ENCODE data around the gene GHRH.

Gene GHRH

DNA sequence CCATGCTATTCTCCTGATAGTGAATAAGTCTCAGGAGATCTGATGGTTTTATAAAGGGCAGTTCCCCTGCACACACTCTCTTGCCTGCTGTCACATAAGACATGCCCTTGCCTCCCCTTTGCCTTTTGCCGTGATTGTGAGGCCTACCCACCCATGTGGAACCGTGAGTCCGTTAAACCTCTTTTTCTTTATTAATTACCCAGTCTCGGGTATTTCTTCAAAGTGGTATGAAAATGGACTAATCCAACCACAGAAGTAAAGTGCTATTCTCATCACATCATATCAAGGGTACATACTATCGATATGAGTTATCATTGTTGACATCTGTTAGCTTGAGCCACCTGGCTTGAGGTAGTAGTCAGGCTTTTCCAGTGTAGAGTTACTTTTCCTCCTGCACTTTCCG lies 30.1 kb upstream of the GHRH start:
- in situ Hi-C loops (cut with MboI; ENCODE audit: low sequenced_read_pairs) = no loop called here

DNA sequence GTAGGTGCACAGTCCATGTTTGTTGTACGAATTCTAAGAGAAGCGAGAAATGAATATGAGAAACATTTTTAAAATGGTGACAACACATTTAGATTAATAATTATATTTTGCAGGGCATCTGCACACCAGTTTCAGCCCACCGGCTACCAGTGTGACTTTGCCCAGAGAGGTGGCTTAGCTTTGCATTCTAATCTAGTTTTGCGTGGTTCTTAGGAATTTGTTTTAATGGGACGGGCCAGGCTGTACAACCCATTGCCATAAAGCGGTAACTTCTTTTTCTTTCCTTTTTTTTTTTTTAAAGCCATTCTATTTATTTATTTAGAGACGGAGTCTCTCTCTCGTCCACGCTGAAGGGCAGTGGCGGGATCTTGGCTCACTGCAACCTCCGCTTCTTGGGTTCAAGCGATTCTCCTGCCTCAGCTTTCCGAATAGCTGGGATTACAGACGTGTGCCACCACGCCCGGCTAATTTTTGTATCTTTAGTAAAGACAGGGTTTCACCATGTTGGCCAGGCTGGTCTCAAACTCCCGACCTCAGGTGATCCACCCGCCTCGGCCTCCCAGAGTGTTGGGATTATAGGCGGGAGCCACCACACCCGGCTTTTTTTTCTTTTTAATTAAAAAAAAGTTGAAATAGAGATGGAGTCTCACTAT lies 28.7 kb upstream of the GHRH start:
- in situ Hi-C loops (cut with MboI; ENCODE audit: low sequenced_read_pairs) = no loop called here

DNA sequence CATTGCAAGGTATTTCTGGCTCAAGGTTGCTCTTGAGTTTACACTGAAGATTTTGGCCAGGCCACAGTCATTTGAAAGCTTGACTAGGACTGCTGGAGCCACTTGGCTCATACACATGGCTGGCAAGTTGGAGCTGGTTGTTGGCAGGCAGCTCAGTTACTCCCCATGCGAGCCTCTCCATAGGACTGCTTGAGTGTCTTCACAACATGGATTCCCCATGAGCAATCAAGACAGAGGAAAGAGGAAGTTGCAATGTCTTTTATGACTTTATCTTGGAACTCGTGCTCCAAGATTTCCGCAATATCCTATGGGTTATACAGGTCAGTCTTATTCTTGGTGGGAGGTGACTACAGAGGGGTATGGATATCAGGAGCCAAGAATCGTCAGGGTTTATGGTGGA lies 26.5 kb upstream of the GHRH start:
- in situ Hi-C loops (cut with MboI; ENCODE audit: low sequenced_read_pairs) = no loop called here

DNA sequence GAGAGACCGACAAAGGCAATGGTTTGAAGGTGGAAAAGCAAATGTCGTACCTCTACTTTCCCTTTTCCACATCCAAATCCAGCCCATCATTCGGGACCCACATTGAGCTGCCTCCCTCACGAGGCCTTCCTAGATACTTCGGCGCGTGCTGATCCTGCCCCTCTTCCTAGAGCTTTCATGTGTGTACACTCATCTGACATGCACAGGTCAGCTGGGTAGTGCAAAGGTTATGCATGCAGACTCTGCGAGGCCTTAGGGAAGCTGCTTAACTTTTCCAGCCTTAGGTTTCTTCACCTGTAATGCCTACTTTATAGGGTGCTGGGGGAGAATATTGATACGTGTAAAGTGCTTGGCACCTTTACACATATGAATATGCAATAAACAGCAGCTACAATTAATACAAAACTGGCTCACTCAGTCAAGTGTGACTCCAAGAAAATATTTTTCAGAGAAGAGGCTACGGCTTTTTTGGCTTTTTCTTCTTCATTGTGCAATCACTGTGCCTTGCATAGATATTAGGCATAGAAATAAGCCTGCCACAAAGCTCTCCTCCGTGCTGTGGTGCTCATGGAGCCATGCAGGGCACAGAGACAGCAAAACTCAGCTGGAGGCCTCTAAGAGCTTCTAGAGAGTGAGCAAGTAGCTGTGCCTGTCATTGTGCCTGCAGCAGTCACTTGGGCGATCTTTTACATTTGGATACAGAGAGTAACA lies 24.2 kb upstream of the GHRH start:
- in situ Hi-C loops (cut with MboI; ENCODE audit: low sequenced_read_pairs) = no loop called here

DNA sequence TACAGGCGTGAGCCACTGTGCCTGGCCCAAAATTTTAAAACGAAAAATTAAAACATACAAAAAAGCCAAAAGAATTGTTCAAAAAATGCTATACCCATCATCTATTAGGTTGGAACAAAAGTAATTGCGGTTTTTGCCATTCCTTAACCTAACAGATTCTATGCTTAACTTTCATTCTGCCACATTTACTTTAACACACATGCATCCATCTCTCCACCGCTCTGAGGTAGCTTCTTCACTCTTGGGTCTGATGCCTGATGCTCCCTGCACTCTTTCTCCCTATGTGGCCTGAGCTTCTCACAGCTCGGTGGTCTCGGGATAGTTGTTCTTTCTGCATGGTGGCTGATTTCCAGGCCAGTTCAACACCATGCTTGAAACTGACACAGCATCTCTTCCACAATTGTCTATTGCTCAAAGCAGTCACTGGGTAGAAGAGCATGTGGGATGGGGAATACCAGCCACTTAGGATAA lies 23.1 kb upstream of the GHRH start:
- in situ Hi-C loops (cut with MboI; ENCODE audit: low sequenced_read_pairs) = no loop called here

DNA sequence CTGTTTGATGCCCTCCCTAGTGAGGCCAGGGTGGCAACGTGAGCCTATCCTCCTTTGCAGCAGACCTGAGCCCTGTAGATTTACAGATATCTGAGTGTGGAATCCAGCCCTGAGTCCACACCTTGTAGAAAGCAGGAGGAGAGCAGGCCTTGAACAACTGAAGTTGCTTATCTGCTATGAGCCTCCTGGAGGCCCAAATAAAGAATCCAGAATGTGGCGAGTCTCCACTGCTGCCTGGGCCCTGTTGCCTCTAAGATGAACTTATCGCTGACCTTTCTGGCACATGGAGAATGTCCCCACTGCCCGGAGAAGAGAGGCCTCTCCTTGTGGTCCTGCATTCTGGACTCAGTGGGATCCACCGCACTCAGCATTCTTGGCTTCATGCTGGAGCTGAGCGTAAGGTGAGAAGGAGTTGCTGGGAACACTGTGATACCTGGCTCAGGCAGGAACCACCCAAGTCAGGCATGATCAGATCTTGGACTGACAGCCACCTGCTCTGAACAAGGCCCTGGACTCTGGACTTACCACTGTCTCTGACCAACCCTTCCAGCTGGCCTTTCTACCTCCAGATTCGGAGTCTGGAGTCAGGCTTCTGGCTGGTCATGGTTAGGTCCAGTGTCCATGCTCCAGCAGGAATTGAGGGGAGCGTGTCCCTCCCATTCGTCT lies 22.0 kb upstream of the GHRH start:
- in situ Hi-C loops (cut with MboI; ENCODE audit: low sequenced_read_pairs) = no loop called here

DNA sequence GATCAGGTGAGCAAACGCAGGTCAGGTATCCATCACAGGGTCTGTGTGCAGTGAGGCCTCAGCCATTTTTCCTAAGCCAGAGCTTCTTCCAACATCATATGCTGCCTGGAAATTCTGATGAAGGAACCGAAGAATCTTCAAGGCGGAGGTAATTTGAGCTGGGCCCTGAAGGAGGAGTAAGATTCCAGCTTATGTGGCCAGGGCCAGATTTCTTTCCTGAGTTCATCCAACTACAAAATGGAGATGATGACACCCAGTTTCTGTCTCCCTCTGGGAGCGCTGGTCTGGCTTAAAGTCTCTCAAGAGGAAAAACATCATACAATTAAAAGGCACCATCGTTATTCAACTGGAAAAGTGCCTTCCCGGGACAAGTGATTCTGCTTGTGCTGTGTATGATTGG lies 20.9 kb upstream of the GHRH start:
- in situ Hi-C loops (cut with MboI; ENCODE audit: low sequenced_read_pairs) = no loop called here

DNA sequence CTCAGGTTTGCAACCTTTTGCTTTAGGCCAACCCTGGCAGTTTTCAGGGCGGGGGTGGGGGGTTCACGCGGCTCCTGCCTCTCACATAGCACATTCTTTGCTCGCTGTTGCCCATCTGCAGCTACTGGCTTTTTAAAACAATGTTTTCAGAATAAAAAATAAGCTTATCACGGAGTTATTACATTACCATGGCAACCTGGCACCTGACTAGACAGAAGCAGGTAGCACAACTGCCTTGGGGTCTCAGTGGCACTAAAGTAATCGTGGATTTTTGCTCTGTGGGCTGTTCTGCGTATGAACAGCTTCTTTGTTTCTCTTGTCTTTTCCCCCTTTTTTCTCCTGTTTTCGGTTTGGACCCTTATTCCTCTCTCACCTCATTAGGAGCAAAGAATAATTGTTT lies 18.8 kb upstream of the GHRH start:
- in situ Hi-C loops (cut with MboI; ENCODE audit: low sequenced_read_pairs) = no loop called here

DNA sequence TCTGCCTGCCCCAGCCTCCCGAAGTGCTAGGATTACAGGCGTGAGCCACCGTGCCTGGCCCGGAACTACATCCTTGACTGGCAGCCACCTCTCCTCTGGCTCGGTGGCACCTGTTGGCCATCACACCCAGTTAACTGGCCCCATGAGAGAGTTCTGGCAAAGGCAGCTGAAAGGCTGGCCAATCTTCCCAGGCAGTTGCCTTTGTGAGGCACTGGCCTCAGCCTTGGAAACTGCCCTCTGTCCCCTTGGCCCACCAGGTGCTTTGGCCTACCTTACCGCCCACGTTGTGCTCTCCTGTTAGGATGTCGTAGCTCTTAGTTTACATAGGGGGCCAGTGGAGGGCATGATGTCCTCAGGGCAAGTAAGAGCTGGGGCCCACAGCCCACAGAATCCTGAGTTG lies 18.2 kb upstream of the GHRH start:
- in situ Hi-C loops (cut with MboI; ENCODE audit: low sequenced_read_pairs) = loop anchor here (10.0 kb wide), 1 partner anchor 105 kb away; no protein-coding TSS in a partner anchor

DNA sequence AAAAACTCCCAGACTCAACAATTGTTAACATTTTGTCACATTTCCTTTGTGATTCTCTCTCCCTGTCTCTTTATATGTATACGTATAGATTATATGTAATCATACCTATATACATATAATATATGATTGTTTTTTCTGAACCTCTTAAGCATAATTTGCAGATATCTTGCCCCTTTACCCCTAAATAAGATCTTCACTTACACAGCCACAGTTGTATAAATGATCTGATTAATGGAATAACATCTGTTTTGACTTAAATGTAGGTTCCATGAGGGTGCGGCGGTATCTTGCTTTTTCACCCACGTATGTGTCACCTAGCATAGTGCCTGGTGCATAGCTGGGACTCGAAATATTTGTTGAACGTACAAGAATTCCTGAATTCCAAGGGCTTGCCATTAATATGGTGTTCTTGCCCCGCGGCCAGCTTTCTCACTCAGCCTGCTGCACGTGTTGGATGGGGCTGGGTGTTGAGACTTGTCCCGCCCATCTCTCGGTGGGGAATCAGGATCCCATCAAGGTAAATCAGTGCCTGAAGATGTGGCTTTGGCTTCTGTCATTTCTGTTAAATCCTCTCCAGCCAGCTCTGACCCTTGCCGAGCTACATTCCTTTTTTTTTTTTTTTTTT lies 17.5 kb upstream of the GHRH start:
- in situ Hi-C loops (cut with MboI; ENCODE audit: low sequenced_read_pairs) = loop anchor here (10.0 kb wide), 1 partner anchor 106 kb away; no protein-coding TSS in a partner anchor

DNA sequence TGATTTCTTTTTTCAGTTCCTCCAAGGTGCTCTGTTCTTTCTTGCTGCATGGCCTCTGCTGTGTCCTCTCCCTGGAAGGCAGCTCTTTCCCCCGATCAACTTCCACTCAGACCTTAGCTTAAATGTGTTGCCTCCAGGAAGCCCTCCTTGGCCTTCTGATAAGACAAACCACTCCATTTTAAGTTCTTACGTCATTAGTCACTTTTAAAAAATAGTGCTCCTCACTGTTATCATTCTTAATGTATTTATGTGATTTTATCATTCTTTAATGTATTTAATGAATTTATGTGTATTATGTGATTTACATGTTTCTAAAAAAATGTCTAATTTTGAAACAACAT lies 15.6 kb upstream of the GHRH start:
- in situ Hi-C loops (cut with MboI; ENCODE audit: low sequenced_read_pairs) = loop anchor here (10.0 kb wide), 1 partner anchor 108 kb away; no protein-coding TSS in a partner anchor

DNA sequence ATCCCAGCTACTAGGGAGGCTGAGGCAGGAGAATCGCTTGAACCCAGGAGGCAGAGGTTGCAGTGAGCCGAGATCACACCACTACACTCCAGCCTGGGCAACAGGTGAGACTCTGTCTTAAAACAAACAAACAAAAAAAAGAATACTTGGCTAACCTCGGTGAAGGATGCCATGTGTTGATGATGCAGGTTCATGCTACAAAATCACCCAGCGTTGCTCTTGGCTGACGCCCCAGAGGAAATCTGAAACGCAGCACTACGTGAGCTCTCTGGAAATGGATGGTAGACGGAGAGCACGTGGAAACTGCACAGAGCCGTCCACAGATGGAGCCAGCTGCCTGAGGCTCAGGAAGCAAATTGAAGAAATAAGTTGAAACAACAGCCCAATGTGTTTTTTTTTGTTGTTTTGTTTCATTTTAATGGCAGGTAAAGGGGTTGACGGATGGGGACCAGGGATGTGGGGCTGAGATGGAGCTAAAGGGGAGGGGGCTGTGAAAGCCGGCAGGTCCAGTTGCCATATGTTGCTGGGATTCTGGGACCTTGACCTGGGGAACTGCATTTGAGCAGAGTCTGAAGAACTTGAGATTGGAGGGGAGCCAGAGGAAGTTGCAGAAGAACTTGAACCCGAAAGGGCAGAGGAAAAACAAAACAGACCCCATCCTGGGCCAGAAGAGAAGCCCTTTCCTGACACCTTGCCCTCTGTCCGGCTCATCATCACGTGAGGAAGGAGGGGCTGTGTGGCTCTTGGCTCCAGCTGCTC lies 15.1 kb upstream of the GHRH start:
- in situ Hi-C loops (cut with MboI; ENCODE audit: low sequenced_read_pairs) = loop anchor here (10.0 kb wide), 1 partner anchor 108 kb away; no protein-coding TSS in a partner anchor

DNA sequence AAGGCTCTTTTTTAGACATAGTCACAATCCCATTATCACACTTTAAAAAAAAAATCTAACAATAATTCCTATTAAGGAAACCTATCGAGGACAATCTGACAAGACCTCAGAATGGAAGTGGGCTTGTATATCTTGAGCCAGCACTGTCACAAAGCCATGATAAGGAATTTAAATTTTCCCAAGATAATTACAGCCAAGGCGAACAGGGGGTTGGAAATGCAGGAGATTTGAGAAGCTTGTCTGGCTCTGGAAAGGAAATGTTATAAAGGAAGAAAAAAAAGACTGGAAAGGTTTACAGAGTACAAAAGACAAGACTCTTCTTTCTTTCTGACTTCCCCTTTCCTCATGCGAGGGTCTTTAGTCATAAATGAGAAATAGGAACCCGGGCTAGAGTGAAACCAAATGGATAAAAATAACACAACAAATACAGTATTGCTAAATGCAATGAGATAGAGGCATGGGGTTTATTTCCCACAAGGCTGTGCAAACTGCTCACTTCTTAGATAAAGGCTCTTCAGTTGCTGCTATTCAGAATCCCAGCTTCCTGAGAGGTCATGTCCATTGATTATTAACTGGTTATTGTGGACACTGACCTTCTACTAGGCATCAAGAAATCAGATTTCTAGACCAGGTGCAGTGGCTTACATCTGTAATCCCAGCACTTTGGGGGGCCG lies 13.4 kb upstream of the GHRH start:
- in situ Hi-C loops (cut with MboI; ENCODE audit: low sequenced_read_pairs) = loop anchor here (10.0 kb wide), 1 partner anchor 110 kb away; no protein-coding TSS in a partner anchor

DNA sequence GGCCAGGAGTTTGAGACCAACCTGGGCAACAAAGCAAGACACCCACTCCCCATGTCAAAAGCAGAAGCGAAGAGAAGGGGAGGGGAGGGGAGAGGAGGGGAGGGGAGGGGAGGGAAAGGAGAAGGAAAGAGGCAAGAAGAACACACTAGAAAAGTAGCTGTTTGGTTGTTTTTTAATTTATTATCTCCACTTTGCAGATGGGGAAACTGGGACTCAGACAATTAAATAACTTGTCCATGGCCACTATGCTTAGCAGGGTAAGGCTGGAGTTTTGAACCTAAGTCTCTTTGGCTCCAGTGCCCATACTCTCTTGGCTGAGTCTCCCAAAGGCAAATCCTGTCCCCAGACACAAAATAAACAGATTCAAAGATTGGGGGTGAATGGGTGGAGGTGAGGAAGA lies 12.4 kb upstream of the GHRH start:
- in situ Hi-C loops (cut with MboI; ENCODE audit: low sequenced_read_pairs) = loop anchor here (10.0 kb wide), 1 partner anchor 111 kb away; no protein-coding TSS in a partner anchor

DNA sequence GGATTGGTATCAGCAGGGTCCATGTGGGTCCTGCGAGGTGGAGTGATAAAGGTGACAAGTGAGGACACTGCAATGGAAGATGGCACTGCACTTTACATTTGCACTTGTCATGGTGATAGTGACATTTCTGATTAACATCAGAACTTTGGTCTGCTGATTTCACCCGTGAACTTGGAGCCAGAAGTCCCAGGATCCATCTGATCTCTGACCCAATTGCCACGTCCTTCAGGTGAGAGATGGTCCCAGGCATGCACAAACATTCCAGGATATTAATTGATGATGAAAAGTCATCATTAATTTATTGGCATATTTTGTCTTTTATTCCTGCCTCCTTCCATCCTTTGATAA lies 9.8 kb upstream of the GHRH start:
- in situ Hi-C loops (cut with MboI; ENCODE audit: low sequenced_read_pairs) = loop anchor here (10.0 kb wide), 1 partner anchor 113 kb away; no protein-coding TSS in a partner anchor

DNA sequence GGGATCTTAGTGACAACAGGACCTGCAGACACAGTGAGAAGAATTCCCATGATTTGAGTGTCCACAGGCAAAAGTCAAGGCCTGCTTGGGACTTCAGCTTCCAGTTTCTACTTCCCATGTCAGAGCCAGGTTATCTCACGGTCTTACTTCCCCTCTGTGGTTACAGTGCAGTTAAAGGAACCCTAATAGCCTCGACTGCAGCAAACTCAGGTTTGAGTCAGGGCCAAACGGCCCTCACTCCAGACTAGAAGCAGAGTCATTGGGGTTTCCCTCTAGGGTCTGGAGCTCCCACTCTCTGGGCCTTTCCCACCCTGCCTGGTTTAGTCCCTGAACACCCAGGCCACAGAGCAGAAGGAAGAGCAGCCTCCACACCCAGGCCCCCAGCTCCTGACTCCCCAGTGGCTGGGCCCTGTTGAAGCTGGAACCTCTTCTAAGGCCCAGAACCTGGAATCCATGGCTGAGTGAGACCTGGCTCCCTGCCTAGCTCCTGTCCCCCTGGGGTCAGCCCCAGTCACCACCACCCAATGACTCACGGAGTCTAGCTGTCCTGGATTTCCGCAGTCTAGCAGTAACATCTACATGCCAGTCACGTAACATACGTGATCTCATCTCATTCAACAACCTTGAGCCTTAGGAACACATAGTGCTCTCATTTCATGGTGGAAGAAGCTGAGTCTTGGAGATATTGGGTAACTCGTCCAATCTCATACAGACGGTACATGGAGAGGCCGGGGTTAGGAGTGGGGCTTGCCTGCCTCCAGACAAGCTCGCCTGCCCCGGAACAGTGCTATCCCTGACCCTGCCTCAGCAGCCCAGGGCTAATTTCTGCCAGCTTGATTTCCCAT lies 9.2 kb upstream of the GHRH start:
- in situ Hi-C loops (cut with MboI; ENCODE audit: low sequenced_read_pairs) = loop anchor here (10.0 kb wide), 1 partner anchor 114 kb away; no protein-coding TSS in a partner anchor

DNA sequence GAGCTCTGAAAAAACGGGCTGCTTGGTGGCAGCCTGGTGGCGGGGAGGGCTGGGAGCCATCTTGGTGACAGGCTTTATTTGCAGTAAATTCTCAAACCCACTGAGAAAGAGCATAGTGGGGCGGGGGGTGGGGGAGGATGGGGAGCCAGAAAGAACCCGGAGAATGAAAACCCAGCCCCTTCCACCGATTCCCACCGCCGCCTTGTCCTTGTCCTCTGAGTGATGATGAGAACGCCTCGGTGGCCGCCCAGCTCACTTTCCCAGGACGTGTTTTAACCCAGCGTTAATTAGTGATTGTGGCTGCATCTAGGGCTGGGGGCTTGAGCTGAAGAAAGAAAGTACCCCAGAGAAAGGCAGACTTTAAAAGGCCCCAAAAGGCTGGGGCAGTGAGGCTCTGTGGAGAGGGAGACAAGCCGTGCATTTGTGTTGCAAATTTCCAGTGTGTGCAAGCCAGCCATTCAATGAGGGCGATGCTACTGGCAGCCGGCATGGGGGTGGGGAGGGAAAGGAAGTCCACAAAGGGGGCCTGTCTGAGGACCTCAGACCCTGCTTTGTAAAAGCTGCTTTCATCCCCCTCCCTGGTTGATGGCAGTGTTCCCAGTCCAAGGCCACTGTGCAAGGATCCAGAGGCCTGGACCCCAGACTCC lies 6.2 kb upstream of the GHRH start:
- in situ Hi-C loops (cut with MboI; ENCODE audit: low sequenced_read_pairs) = loop anchor here (10.0 kb wide), 1 partner anchor 257 kb away; the partner anchor contains the start of genes BLCAP and NNAT

DNA sequence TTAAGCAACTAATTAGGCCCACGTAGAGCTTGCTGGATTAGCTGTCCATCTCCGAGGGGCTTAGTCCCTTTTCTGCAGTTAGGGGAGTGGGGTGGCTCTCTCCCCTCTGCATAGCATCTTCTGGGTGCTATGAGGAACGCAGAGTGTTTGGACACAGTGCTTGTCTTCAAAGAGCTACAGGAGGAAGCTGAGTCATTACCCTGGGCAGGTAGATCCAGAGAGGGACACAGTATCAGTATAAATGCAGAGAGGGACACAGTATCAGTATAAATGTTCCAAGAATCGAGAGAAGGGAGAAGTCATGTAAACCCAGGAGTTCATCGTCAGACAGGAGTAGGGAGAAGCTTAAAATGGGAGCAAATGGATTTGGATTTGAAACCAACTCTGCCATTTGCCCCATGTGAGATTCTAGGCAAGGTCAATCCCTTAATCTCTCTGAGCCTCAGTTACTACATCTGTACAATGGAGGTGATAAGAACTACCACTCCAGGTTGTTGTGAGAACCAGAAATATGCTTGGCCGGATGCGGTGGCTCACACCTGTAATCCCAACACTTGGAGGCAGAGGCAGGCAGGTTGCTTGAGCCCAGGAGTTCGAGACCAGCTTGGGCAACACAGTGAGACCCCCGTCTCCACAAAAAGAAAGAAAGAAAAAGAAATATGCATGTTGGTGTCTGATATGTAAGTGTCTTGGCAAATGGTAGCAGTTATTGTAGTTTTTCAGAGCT lies 5.5 kb upstream of the GHRH start:
- in situ Hi-C loops (cut with MboI; ENCODE audit: low sequenced_read_pairs) = loop anchor here (10.0 kb wide), 1 partner anchor 258 kb away; the partner anchor contains the start of genes BLCAP and NNAT

Measured in HL-60/S4 treated with phorbol 12-myristate 13-acetate at 8.2 ng/mL for 4 days and 3 days (cell line).